B cell (primary cell): Measurements from ENCODE around the gene TAF1. TPM values are rescaled to one million over a fixed set of nuclear protein-coding genes. Genes with fewer than 3 reads are reported as not detected.
A peak's percentile ranks its signal among the peaks of the same experiment; 100 is the strongest.

Experiments
- ATAC-seq: fragments of 200-7000 bp; cut with Tn5 transposase; one replicate; pipeline ENCODE4 v1.10.0; 2021; ENCODE audit warnings: low read depth, mild to moderate bottlenecking, moderate number of reproducible peaks, moderate library complexity
- CTCF ChIA-PET: fragments of 350-600 bp; sonication (Branson Sonifier 250); formaldehyde crosslinking; loops from one replicate; lab custom pipeline; 2021; ENCODE audit warnings: antibody characterized with exemption, inconsistent platforms; lab: Charles Lee
- POLR2A ChIA-PET: fragments of 350-600 bp; sonication (Branson Sonifier 250); formaldehyde crosslinking; loops from one replicate; lab custom pipeline; 2021; ENCODE audit warnings: antibody characterized with exemption; lab: Charles Lee
- DNase-seq: peaks from one replicate; pipeline ENCODE4 v3.0.0; 2013
- H2AFZ ChIP-seq: 2 replicates; pipeline ENCODE4 v1.6.1; 2012; ENCODE audit warnings: mild to moderate bottlenecking, low read depth, low read length; ENCODE audit not compliant: insufficient read depth, poor library complexity, severe bottlenecking
- H3K27ac ChIP-seq, 2 donors: 1 replicate in 1 of 2; 2 replicates in 1 of 2; pipeline ENCODE4 v1.5.1; 2012 to 2013; ENCODE audit warnings: low read length in 2 of 2, mild to moderate bottlenecking in 2 of 2, moderate library complexity in 1 of 2
- H3K27me3 ChIP-seq, 4 experiments: fragments of 200-600 bp in 1 of 4; sonication (generic) in 1 of 4; replicated peaks in 1 of 4; 1 replicate in 2 of 4; 2 replicates in 2 of 4; pipeline versions ENCODE4 v1.6.1 to v1.7.0; 2013 to 2016; ENCODE audit warnings: low read length in 3 of 4, mild to moderate bottlenecking in 2 of 4, mixed read lengths in 1 of 4, moderate library complexity in 1 of 4; ENCODE audit not compliant: insufficient read depth in 4 of 4, control insufficient read depth in 3 of 4; ENCODE audit errors: control extremely low read depth in 1 of 4
- H3K36me3 ChIP-seq, 2 experiments: replicated peaks in 1 of 2; 1 replicate in 1 of 2; 2 replicates in 1 of 2; pipeline versions ENCODE4 v1.6.1 to v1.7.1; 2013; ENCODE audit warnings: low read length in 1 of 2; ENCODE audit not compliant: insufficient read depth in 2 of 2, control insufficient read depth in 1 of 2; ENCODE audit errors: control extremely low read depth in 1 of 2, extremely low read depth in 1 of 2
- H3K4me1 ChIP-seq, 2 donors: fragments of 200-600 bp in 1 of 2; sonication (generic) in 1 of 2; 1 replicate in 1 of 2; 2 replicates in 1 of 2; pipeline versions ENCODE4 v1.5.1 to v1.6.1; 2013 to 2017; ENCODE audit warnings: low read length in 2 of 2; ENCODE audit not compliant: control insufficient read depth in 2 of 2, insufficient read depth in 2 of 2
- H3K4me2 ChIP-seq: replicated peaks from 2 replicates; pipeline ENCODE3; 2012; ENCODE audit warnings: mild to moderate bottlenecking, low read depth, low read length; ENCODE audit not compliant: poor library complexity, severe bottlenecking
- H3K4me3 ChIP-seq, 5 experiments: fragments of 200-600 bp in 1 of 5; sonication (generic) in 1 of 5; 1 replicate in 3 of 5; 2 replicates in 2 of 5; pipeline versions ENCODE4 v1.5.1 to v1.7.0; 2011 to 2016; ENCODE audit warnings: low read length in 4 of 5, mild to moderate bottlenecking in 4 of 5, low read depth in 2 of 5, control low read depth in 1 of 5, moderate library complexity in 1 of 5; ENCODE audit not compliant: insufficient read depth in 1 of 5; ENCODE audit errors: control extremely low read depth in 1 of 5, extremely low read depth in 1 of 5
- H3K79me2 ChIP-seq: fragments of 200-600 bp; sonication (generic); one replicate; pipeline ENCODE4 v1.6.0; 2016; ENCODE audit warnings: low read length; ENCODE audit not compliant: control insufficient read depth, insufficient read depth
- H3K9ac ChIP-seq: fragments of 200-600 bp; sonication (generic); 2 replicates; pipeline ENCODE4 v1.6.1; 2017; ENCODE audit warnings: mild to moderate bottlenecking, low read length, moderate library complexity
- H3K9me3 ChIP-seq, 3 donors: one replicate each; pipeline versions ENCODE4 v1.6.1 to v1.7.1; 2013; ENCODE audit warnings: low read length in 2 of 3; ENCODE audit not compliant: control insufficient read depth in 2 of 3, insufficient read depth in 1 of 3; ENCODE audit errors: control extremely low read depth in 1 of 3
- H4K20me1 ChIP-seq: 2 replicates; pipeline ENCODE4 v1.6.0; 2012; ENCODE audit warnings: mild to moderate bottlenecking, low read length; ENCODE audit not compliant: insufficient read depth, control insufficient read depth, poor library complexity, severe bottlenecking
- H3K27ac Mint-ChIP-seq: one replicate; pipeline ENCODE4 v1.8.0; 2021; ENCODE audit warnings: mixed read lengths
- H3K27me3 Mint-ChIP-seq: one replicate; pipeline ENCODE4 v1.8.0; 2021; ENCODE audit warnings: mixed read lengths
- H3K4me1 Mint-ChIP-seq: one replicate; pipeline ENCODE4 v1.8.0; 2021; ENCODE audit warnings: mixed read lengths
- H3K4me3 Mint-ChIP-seq: one replicate; pipeline ENCODE4 v1.8.0; 2021; ENCODE audit warnings: mixed read lengths
- H3K9me3 Mint-ChIP-seq: one replicate; pipeline ENCODE4 v1.8.0; 2022; ENCODE audit warnings: mixed read lengths; ENCODE audit not compliant: insufficient read depth
- EZH2 ChIP-seq: IDR thresholded peaks from 2 replicates; pipeline ENCODE4 v1.6.1; 2012; ENCODE audit warnings: borderline replicate concordance, low read depth, mild to moderate bottlenecking, moderate library complexity, low read length; ENCODE audit not compliant: insufficient read depth, poor library complexity, severe bottlenecking
- WGBS: methylation state at CpG from one replicate; pipeline ENCODE4 v1.1.5; 2013; ENCODE audit warnings: missing lambda C conversion rate; ENCODE audit not compliant: insufficient coverage; 5-methylcytosine and 5-hydroxymethylcytosine counted together
- intact Hi-C: fragments of 100-400 bp; cut with micrococcal nuclease; formaldehyde crosslinking; loops from one replicate; pipeline ENCODE4 v1.10.0; 2022
- polyA plus RNA-seq: library from polyadenylated mRNA; depleted of rRNA; stranded (reverse); fragments of >200 nt; gene quantifications from 2 replicates; pipeline ENCODE4 v1.2.3, GENCODE V29; 2012
- total RNA-seq, 2 donors: library from RNA; stranded (reverse); fragments of 120-200 nt in 1 of 2; gene quantifications; 1 replicate in 1 of 2; 2 replicates in 1 of 2; pipeline versions ENCODE4 v1.2.3 to v1.2.4, GENCODE V29; 2013 to 2022
- TF ChIP-seq, protein P1 (sequence below): fragments of 200-600 bp; IDR thresholded peaks from one replicate; pipeline ENCODE4 v1.8.0; 2022; ENCODE audit warnings: antibody characterized with exemption, mild to moderate bottlenecking

The TAF1 gene
- total and polyA plus RNA-seq, 2 donors (not counting 1 experiment from before 2014, with no cell fraction given): 12.2 to 97.5 TPM

DNA sequence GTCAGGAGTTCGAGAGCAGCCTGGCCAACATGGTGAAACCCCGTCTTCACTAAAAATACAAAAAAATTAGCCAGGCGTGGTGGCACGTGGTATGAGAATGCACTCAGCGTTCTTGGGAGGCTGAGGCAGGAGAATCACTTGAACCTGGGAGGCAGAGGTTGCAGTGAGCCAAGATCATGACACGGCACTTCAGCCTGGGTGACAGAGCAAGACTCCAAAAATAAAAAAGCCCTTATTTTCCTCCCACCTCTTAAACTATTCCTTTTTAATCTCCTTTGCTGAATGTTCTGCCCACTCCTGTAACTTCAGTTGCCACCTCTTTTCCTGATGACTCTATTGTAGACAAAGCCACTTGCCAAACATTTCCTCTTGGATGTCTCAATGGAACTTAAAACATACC lies 72.6 kb downstream of the TAF1 start:
- no peak overlapping the region for H3K27ac Mint-ChIP-seq
- CTCF ChIA-PET: no interaction called here
- H3K9me3 ChIP-seq: no peaks in the 10 kb centered on the region

DNA sequence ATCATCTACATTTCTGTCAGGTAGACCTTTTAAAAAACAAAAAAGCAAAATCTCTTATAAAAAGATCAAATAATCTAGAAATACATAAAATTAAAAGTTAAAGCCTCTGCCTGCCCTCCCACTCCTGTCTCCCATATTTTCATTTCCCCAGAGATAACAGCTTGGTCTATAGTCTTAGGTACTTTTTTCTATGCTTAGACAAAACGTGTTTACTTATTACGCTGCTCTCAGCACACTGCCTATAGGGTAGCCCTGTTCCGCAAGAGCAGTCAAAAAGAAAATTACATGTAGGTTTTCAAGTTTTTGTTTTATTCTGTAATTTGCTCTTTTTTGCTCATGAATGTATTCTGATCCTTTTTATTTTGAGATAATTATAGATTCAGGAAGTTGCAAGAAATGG lies 73.3 kb downstream of the TAF1 start:
- intact Hi-C loops: no loop called here
- no peaks in the 10 kb centered on the region for H3K79me2 ChIP-seq
- H3K9me3 ChIP-seq: no peaks in the 10 kb centered on the region
- no peak overlapping the region for H3K9ac ChIP-seq
- peak overlapping the region; percentile 64 for H3K27ac Mint-ChIP-seq
- no peaks in the 10 kb centered on the region for H4K20me1 ChIP-seq
- no peak overlapping the region for H2AFZ ChIP-seq
- ATAC-seq (no peak), DNase-seq (peak; percentile 5)
- H3K9me3 Mint-ChIP-seq: no peaks in the 10 kb centered on the region
- H3K4me3 Mint-ChIP-seq: no peak overlapping the region
- H3K27me3 ChIP-seq: no peaks in the 10 kb centered on the region
- no CpG with 5 or more reads among the region's 3 CpGs for WGBS
- TF ChIP-seq EZH2: no peak
- TF ChIP-seq, protein P1, sequence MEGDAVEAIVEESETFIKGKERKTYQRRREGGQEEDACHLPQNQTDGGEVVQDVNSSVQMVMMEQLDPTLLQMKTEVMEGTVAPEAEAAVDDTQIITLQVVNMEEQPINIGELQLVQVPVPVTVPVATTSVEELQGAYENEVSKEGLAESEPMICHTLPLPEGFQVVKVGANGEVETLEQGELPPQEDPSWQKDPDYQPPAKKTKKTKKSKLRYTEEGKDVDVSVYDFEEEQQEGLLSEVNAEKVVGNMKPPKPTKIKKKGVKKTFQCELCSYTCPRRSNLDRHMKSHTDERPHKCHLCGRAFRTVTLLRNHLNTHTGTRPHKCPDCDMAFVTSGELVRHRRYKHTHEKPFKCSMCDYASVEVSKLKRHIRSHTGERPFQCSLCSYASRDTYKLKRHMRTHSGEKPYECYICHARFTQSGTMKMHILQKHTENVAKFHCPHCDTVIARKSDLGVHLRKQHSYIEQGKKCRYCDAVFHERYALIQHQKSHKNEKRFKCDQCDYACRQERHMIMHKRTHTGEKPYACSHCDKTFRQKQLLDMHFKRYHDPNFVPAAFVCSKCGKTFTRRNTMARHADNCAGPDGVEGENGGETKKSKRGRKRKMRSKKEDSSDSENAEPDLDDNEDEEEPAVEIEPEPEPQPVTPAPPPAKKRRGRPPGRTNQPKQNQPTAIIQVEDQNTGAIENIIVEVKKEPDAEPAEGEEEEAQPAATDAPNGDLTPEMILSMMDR: no peak
- H3K27ac ChIP-seq: peak overlapping the region in 1 of 2 donors; percentile 57
- H3K4me3 ChIP-seq: no peak overlapping the region
- peaks cover 1 to 9% of the 10 kb centered on the region in 2 experiments for H3K36me3 ChIP-seq
- H3K4me1 Mint-ChIP-seq: peaks cover 18% of the 10 kb centered on the region
- H3K4me2 ChIP-seq: no peak overlapping the region
- no peaks in the 10 kb centered on the region for H3K27me3 Mint-ChIP-seq
- H3K4me1 ChIP-seq: peaks cover 0 to 6% of the 10 kb centered on the region in 2 donors
- CTCF ChIA-PET: no interaction called here
- POLR2A ChIA-PET: no interaction called here

More for the DNA sequence above, 72.6 kb downstream of the TAF1 start:
- TF ChIP-seq EZH2: no peak
- TF ChIP-seq, protein P1: no peak
- POLR2A ChIA-PET: no interaction called here
- ATAC-seq: no peak
- no peak for DNase-seq
- Mint-ChIP-seq H3K4me3 (no peak overlapping the region), H3K27me3 (no peaks in the 10 kb centered on the region), H3K4me1 (peaks cover 18% of the 10 kb centered on the region), H3K9me3 (no peaks in the 10 kb centered on the region)
- intact Hi-C loops: no loop called here
- Histone ChIP-seq H3K36me3 (peaks cover 1 to 6% of the 10 kb centered on the region in 2 experiments), H4K20me1 (no peaks in the 10 kb centered on the region), H3K9ac (no peak overlapping the region), H3K79me2 (no peaks in the 10 kb centered on the region), H3K4me1 (peaks cover 0 to 6% of the 10 kb centered on the region in 2 donors), H3K4me2 (no peak overlapping the region), H3K27me3 (no peaks in the 10 kb centered on the region), H3K4me3 (no peak overlapping the region), H3K27ac (peak overlapping the region in 1 of 2 donors; percentile 57), H2AFZ (no peak overlapping the region)
- no CpG with 5 or more reads among the region's 6 CpGs for WGBS
